ENCODE results near the gene ZFP3.
"Not testable (repeated sequence)": the region's sequence is repeated elsewhere in the genome, so short reads cannot be mapped to it uniquely, and the experiment has no call there.

The ZFP3 gene

DNA sequence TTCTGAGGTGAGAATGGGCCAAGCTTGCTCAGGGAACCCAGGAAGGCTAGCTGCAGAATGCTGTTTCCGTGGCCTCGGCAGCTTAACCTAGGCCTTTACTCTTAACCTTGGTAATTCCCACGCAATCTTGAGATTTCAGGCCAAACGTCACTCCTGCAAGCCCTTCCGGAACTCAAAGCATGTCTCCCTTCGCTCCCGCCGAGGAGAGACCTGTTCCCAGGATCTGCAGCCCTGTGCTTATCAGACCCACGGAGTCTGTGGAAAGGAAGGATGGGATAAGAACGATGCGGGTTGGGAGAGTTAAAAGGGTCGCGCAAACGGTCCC lies 524 bp upstream of the ZFP3 start:
- no peak for DNase-seq (ENCODE audit: low read depth)

- no peak for DNase-seq (ENCODE audit: low read depth)
Measured at GRCh38 chr17:5080591-5080990, 2.3 kb downstream of the ZFP3 start.

DNA sequence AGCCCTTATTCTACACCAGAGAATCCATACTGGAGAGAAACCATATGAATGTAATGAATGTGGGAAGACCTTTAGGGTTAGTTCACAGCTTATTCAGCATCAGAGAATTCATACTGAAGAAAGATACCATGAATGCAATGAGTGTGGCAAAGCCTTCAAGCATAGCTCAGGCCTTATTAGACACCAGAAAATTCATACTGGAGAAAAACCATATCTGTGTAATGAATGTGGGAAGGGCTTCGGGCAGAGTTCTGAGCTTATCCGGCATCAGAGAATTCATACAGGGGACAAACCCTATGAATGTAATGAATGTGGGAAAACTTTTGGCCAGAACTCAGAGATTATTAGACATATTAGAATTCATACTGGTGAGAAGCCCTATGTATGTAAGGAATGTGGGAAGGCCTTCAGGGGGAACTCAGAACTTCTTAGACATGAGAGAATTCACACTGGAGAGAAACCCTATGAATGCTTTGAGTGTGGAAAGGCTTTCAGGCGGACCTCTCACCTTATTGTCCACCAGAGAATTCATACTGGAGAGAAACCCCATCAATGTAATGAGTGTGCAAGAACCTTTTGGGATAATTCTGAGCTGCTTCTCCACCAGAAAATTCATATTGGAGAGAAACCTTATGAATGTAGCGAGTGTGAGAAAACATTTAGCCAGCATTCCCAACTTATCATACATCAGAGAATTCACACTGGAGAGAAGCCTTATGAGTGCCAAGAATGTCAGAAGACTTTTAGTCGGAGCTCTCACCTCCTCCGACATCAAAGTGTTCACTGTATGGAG lies 14.1 kb downstream of the ZFP3 start:
- DNase-seq (ENCODE audit: low read depth) = no peak

DNA sequence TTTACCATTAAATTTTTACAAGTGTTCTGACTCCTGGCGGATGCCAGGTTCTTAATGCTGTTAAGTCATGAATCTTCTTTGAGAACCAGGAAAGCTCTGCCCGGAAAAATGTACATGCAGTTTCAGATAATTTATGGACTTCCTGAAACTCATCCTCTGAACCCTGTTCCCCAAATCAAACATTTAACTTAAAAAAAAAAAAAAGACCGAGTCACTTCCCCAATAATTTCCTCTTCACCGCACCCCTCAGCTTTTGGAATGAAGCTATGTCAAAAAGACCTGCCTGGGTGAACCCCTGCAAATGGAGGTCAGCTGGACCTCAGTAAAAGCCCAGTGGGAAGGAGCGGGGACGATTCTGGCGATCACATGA lies 18.4 kb downstream of the ZFP3 start:
- DNase-seq (ENCODE audit: low read depth) = no peak

DNA sequence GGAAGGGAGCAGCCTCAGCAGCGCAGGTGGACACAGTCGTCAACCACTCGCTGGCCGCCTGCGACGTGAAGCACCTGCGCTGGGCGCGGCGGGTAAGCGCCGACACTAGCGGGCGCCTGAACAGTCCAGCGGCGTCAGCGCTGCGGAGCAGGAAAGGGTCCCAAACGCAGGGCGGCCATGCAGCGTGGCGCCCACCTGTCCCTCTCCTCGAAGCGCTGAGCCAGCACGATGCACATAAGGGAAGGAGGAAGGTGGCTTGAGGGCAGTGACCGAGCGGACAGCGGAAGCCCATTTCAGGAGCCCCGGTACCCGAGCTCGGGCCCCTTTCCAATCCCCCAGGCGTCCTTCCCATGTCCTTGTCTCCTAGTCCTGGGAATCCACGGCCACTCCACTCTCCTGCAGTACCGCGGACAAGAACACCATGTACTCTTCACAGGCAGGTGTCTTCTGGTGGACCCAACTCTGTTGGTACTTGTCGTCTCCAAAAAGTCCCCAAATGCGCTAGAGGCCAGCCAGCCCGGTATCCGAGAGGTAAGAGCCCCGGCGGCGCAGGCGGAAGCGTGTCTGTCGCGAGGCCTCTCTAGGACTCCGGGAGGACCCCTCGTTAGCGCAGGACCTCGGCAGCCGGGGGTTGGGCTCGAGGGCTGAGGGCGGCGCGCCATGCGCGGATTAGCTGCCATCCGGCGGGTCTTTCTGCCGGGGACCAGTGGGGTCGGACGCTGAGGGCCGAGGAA lies 19.0 kb downstream of the ZFP3 start:
- DNase-seq (ENCODE audit: low read depth) = no peak

- DNase-seq (ENCODE audit: low read depth) = no peak
Measured at GRCh38 chr17:5099271-5099670, 21.0 kb downstream of the ZFP3 start.

- no peak for DNase-seq (ENCODE audit: low read depth)
Measured at GRCh38 chr17:5100832-5101231, 22.6 kb downstream of the ZFP3 start.

DNA sequence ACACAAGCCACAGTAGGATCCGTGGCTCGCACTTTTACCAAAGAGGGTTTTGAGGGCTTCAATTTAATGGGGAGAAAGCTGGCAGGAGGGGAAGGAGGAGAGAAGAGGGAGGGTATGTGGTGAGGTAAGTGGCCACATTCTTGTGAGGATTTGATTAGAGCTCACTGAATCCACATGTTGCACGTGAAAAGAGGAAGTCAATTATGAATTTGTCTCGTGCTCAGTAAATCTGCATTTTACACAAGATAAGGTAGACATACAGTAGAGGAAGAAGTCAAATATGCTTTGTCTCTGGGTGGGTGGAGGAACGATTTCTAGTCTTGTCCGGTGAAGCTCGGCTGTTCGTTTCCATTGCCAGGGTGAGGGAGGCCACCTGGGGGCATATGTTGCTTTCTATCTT lies 32.5 kb downstream of the ZFP3 start:
- DNase-seq (ENCODE audit: low read depth) = no peak

DNA sequence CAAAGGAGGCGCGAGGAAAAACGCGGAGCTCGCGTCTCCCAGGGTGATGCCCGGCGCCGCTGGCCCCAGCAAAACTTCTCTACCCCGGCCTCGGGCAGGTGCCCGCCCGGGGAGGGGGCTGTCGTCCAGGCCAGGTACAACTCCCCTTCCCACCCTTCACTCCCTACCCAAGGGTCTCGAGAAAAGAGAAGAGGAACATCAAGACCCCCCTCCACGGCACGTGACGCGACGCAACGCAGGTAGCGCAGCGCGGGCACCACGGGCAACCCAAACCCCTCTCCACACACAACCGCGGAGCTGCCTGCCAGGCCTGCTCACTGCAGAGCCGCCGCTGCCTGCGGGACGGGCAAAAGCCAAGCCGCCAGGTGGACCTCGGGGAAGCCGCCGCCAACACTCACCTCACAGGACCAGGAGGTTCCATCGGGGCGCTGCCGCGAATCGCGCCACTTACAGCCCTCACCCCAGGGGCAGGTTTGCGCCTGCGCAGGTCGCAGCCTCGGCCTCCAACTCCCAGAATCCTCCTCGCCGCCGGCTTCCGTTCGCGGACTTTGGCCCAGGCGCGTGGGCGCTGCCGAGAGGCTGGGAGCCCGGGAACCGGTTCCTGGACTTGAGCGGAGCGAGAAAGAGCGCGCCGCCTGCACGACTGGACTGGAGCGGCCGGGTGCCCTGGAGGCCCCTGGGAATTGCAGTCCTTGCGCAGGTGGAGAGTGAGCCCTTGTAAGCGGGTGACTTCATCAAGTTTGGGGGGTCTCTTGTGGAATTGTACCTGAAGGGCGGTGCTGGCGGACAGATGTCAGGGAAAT lies 33.3 kb downstream of the ZFP3 start, which contains the start of gene ZNF232:
TSS of gene ZNF232 (minus strand) at position 477 of the 803 bp plus-strand sequence. CDS start at position 421, 56 bp downstream.
- peak; percentile 54 for DNase-seq (ENCODE audit: low read depth)

- no peak for DNase-seq (ENCODE audit: low read depth)
Measured at GRCh38 chr17:5115673-5116651, 37.7 kb downstream of the ZFP3 start, which contains the start of gene USP6. Gene USP6 (plus strand): TSS chr17:5116032. CDS start chr17:5130368, 14,336 bp downstream.

GRCh38 chr17:5118219-5118618 lies 40.0 kb downstream of the ZFP3 start:
- no peak for DNase-seq (ENCODE audit: low read depth)

GRCh38 chr17:5120036-5120435 lies 41.8 kb downstream of the ZFP3 start:
- DNase-seq (ENCODE audit: low read depth) = no peak

DNA sequence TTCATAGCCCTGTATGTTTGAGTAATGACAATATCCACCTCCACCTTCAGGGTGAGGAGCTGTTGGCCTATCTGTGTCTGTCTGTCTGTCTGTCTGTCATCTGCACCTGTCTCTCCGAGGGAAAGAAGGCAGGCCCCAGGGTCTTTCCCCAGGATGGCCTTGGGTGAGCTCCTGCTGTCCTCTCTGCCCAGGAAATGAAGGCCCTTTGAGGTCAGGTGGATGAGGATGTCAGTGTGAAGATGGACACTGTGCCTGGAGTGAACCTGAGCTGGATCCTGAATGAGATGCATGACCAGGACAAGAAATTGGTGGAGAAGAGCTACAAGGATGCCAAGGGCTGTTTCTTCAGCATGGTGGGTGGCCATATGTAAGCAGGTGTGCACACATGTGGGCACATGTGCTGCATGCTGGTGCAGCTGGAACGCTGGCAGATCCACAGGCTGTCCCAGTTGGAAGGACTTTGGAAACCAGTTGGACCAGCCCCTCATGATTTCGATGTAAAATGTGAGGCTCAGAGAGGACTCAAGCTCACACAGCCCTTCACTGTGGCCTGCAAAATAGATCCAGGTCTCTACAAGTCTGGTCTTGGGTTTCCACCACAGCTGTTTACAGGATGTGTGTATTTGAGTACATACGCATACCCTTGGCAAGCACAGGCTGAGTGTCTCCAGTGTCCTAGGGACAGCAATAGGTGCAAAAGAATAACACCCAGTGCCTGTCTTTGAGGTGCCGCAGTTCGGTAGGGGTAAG lies 42.3 kb downstream of the ZFP3 start:
- not testable (repeated sequence) for DNase-seq (ENCODE audit: low read depth)

GRCh38 chr17:5121186-5121841 lies 43.0 kb downstream of the ZFP3 start:
- DNase-seq (ENCODE audit: low read depth) = no peak

DNA sequence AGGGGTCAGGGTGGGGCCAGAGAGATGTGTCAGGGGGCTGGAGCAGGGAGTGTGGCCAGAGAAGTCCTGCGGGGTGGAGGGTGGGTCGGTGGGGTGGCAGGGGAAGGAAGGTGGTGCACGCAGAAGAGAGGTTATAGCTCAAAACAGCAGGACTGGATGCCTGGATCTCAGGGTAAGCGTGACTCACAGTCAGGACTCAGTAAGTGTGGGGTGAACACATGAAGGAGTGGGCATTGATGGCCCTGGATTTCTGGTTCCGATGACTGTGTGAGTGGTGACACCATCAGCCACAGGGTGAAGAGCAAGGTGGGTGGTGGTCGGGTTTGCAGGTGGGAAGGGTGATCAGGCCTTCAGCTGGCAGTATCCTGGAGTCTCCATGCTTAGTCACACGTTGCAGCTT lies 43.8 kb downstream of the ZFP3 start:
- not testable (repeated sequence) for DNase-seq (ENCODE audit: low read depth)

DNA sequence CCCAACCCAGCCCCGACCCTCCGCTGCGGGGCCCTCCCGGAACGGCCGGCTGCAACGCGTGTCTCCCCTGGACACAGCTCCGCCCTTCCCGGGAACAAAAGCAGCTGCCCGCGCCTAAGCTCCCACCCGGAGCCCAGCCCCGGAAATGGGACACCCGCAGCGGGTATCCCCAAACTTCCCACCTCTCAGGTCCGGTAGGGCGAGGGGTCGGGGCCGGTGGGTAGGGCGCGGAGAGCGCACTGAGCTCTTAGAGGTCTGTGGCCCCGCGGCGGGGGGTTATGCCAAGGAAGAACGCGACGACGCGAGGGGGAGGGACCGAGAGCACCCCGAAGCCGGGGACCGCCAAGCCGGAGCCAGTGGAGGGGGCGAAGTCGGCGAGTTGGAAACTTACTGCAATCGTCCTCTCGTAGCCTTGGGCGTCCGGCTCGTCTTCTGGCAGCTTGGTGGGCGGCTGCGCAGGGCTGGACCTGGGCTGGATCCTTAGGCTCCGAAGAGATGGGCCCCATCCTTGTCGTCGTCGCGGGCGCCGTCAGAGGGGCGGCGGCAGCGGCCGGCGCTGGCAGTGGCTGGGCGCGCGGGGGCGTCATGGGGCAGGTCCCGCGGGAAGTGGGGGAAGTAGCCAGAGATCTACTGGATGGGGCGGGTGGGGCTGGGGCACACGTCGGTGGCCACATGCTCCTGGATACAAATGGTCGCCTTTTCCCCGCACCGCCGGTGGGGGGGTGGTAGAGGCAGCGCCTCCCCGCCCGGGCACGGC lies 44.5 kb downstream of the ZFP3 start:
- DNase-seq (ENCODE audit: low read depth) = no peak

DNA sequence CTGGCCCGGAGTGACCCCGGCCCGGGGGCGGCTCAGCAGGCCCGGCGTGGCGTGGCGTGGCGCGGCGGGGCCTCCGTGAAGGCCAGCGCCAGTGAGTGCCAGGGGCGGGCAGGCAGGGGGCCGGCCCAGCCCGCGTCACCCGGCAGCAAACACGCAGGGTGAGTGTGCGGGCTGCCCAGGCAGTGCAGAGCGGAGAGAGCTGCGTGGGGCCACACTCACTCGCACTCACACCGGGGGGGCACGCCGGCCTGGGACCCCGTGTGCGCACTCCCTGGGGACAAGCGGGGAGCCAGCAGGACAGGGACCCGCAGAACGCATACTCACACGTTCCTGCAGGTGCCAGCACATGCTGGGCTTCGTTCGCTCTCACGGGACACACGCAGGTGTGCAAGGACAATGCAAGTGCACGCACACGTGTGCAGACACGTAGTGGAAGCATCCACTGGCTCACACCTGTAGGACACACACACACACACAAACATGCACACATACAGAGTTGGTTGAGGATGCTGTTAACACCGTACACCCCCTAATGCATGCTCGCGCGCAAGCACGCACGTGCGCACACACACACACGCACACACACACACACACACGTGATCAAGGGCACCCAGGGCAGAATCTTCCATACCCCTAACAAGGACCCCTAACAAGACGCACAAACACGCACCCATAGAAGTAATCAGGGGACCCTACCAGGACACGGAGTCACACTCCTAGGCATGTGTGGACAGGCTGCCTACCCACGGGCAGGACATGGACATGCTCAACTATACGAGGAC lies 45.3 kb downstream of the ZFP3 start:
- DNase-seq (ENCODE audit: low read depth) = no peak

DNA sequence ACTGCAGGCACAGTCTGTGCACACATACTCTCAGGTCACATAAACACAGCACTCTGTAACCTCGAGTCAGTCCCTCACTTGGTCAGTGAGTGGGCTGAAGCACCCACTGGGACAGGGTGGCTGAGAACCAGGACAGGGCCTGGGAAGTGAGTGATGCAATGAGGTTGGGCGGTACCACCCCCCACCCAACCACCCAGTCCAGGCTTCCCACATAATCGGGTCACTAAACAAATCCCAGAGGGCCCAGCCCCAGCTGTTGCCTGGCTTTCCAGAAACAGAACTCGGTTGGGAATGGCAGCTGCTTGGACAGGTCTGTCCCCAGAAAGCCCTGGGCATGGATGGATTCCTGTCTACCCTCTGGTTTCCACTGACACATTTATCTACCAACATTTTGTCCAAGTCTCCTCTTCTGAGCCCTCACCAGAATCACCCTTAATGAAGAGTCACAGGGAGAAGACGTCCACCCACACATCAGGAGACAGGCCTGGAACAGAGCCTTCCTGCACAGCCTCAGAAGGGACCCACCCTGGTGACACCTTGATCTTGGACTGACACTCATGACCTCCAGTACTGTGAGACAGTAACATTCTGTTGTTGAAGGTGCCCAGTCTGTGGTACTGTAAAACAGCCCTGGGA lies 46.0 kb downstream of the ZFP3 start:
- DNase-seq (ENCODE audit: low read depth) = not testable (repeated sequence)
